Testis (tissue), 3 donors: ENCODE data around the gene IFIT3. TPM values are rescaled to one million over a fixed set of nuclear protein-coding genes. Genes with fewer than 3 reads are reported as not detected.

Source experiments
- DNase-seq: peaks from one replicate; pipeline ENCODE4 v3.0.0-alpha.2; 2019
- H3K27ac ChIP-seq, 2 donors: fragments of 200-600 bp; sonication (generic); one replicate each; pipeline ENCODE4 v1.5.1; 2019
- H3K27me3 ChIP-seq: fragments of 200-600 bp; sonication (generic); one replicate; pipeline ENCODE4 v1.5.1; 2019
- H3K36me3 ChIP-seq: fragments of 200-600 bp; sonication (generic); one replicate; pipeline ENCODE4 v1.5.1; 2017; ENCODE audit warnings: low read depth; ENCODE audit errors: missing control alignments
- H3K4me1 ChIP-seq: fragments of 200-600 bp; sonication (generic); one replicate; pipeline ENCODE4 v1.5.1; 2019
- H3K4me3 ChIP-seq, 2 donors: fragments of 200-600 bp; sonication (generic); one replicate each; pipeline ENCODE4 v1.5.1; 2017 to 2019
- H3K9me3 ChIP-seq: fragments of 200-600 bp; sonication (generic); one replicate; pipeline ENCODE4 v1.5.1; 2017
- POLR2A ChIP-seq: fragments of 450-650 bp; IDR thresholded peaks from one replicate; pipeline ENCODE4 v1.6.1; 2017; ENCODE audit warnings: antibody characterized with exemption, mild to moderate bottlenecking, moderate library complexity
- WGBS, 2 donors: methylation state at CpG; one replicate each; pipeline ENCODE4 v1.1.5; 2018; 5-methylcytosine and 5-hydroxymethylcytosine counted together
- intact Hi-C: fragments of 100-400 bp; cut with DNase I; formaldehyde crosslinking; loops from one replicate; pipeline ENCODE4 v1.15.1; 2023; ENCODE audit warnings: low total_unique reads
- polyA plus RNA-seq: library from polyadenylated mRNA; stranded (reverse); fragments of 350-450 nt; fragmentation: Illumina TruSeq; extraction: RNeasy Lipid Tissue Mini Kit (QIAGEN cat#74804); gene quantifications from one replicate; pipeline ENCODE4 v1.2.3, GENCODE V29; 2014; ENCODE audit warnings: low read depth, low replicate concordance; ENCODE audit not compliant: insufficient read depth
- total RNA-seq, 2 donors: library from RNA; depleted of rRNA; stranded (reverse); fragments of >200 nt; gene quantifications; one replicate each; pipeline ENCODE4 v1.2.3, GENCODE V29; 2016
- TF ChIP-seq, protein P1 (sequence below), 3 experiments: fragments of 450-650 bp in 2 of 3; fragments of 200-600 bp in 1 of 3; sonication (generic) in 1 of 3; IDR thresholded peaks; one replicate each; pipeline ENCODE4 v1.5.1; 2016 to 2019; ENCODE audit warnings: antibody characterized with exemption in 3 of 3, mild to moderate bottlenecking in 2 of 3, moderate library complexity in 1 of 3

IFIT3 gene
- total and polyA plus RNA-seq, 3 donors from 2014 or later = 5.4 to 10.6 (median 6.9) TPM

DNA sequence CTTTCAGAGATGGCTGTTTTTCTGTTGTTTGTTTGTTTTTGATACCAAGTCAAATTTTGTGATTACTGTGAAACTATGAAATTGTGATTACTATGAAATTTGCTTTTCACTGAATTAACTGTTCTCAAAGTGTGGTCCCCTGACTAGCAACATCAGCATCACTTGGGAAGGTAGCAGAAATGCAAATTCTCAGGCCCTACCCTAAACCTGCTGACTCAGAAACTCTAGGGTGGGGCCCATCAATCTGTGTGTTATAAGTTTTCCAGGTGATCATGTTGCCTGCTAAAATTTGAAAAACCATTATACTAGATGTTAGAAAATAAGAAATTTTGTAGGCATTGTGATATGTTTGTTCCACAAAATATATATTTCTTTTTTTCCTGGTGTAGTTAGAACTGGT is 51.3 kb downstream of the IFIT3 start:
- H3K36me3 ChIP-seq = no peaks in the 10 kb centered on the region
- no peaks in the 10 kb centered on the region for H3K9me3 ChIP-seq
- intact Hi-C loops = no loop called here
- no peak overlapping the region for H3K4me3 ChIP-seq
- no peak overlapping the region for H3K27ac ChIP-seq
- peaks cover 8% of the 10 kb centered on the region for H3K4me1 ChIP-seq
- no peaks in the 10 kb centered on the region for H3K27me3 ChIP-seq
- TF ChIP-seq, protein P1, sequence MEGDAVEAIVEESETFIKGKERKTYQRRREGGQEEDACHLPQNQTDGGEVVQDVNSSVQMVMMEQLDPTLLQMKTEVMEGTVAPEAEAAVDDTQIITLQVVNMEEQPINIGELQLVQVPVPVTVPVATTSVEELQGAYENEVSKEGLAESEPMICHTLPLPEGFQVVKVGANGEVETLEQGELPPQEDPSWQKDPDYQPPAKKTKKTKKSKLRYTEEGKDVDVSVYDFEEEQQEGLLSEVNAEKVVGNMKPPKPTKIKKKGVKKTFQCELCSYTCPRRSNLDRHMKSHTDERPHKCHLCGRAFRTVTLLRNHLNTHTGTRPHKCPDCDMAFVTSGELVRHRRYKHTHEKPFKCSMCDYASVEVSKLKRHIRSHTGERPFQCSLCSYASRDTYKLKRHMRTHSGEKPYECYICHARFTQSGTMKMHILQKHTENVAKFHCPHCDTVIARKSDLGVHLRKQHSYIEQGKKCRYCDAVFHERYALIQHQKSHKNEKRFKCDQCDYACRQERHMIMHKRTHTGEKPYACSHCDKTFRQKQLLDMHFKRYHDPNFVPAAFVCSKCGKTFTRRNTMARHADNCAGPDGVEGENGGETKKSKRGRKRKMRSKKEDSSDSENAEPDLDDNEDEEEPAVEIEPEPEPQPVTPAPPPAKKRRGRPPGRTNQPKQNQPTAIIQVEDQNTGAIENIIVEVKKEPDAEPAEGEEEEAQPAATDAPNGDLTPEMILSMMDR (IDR thresholded peaks at IDR 0.05) = no peak
- no peak for TF ChIP-seq POLR2A
- DNase-seq = no peak

DNA sequence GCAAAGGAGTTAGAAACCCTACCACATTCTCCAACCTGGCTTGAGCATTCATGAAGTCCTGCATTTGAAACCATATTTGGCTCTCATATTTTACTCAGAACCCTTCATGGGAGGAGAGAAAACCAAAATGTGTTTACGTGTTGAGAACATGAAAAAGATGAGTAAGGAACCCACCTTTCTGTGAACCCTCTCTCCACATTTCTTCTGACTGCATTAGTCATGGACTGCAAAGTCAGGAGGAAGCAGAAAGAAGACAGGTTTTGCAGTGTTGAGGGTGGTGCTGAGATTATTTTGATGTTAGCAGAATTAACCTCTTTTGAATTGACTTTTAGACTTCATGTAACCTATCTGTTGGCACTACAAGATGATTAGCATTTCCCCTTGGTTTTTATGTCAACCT is 55.0 kb downstream of the IFIT3 start:
- TF ChIP-seq POLR2A = no peak
- TF ChIP-seq, protein P1 (IDR thresholded peaks at IDR 0.05) = no peak
- no peaks in the 10 kb centered on the region for H3K9me3 ChIP-seq

DNA sequence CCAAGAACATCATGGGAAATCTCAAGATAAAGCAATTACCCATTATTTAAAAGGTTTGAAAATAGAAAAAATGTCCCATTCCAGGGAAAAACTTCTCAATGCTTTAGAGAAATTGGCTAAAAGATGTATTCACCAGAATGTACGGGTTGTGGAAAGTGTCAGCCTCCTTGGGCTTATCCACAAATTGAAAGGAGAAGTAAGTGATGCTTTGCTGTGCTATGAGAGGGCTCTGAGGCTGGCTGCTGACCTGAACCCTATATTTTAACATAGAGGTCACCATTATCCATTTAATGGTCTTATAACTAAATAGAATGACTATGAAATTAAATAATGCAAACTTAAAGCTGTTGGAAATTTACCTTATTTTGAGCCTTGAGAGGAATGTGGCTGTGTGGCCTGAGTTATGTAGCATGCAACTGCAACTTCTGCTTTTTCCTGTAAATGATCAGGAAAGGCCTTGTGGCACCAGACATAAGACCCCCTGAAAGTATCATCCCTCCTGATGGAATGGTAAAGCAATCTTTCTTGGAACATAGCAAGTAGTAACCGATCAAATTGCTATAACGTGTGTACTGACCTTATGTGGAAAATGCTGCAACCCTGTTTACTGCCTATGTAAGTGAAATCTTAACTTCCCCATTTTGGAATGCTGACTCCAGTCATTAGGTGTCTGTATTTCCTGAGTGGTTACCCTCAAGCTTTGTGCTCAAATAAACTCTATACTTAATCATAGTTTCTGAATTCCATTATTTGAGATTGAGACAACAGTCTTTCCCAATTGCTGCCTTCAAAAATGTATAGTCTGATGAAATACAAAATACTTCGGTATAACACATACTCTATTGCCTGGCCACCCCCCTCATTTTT is 56.9 kb downstream of the IFIT3 start:
- Histone ChIP-seq H3K4me3 (no peak overlapping the region), H3K36me3 (no peaks in the 10 kb centered on the region), H3K9me3 (no peaks in the 10 kb centered on the region), H3K27me3 (no peaks in the 10 kb centered on the region), H3K4me1 (no peaks in the 10 kb centered on the region), H3K27ac (no peak overlapping the region)
- TF ChIP-seq, protein P1 (IDR thresholded peaks at IDR 0.05) = no peak
- no peak for TF ChIP-seq POLR2A
- intact Hi-C loops = no loop called here
- WGBS, 2 donors = 79 to 81% methylated on average over 4 of the region's 4 CpGs
- no peak for DNase-seq

More for the DNA sequence above, 55.0 kb downstream of the IFIT3 start:
- Histone ChIP-seq H3K36me3 (no peaks in the 10 kb centered on the region), H3K27ac (no peak overlapping the region), H3K27me3 (no peaks in the 10 kb centered on the region), H3K4me1 (no peaks in the 10 kb centered on the region), H3K4me3 (no peak overlapping the region)
- no peak for DNase-seq
- WGBS, 2 donors = 95 to 96% methylated on average over 1 of the region's 1 CpG
- intact Hi-C loops = no loop called here

DNA sequence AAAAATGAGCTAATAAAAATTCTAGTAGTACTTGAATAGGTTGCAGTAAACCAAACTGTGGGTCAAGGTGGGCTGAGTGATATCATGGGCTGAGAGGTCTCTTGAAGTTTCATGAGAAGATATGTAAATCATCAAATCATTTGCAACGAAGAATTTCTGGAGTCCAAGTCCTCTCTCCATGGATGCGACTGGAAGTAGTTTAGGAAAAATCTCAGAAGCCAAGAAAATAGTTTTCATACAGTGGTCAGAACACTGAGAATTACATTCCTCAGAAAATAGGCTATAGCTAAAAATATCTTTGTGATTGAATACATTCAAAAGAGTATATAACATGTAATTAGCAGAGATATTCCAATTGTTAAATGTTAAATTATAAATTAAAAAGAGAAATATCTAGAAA is 61.0 kb downstream of the IFIT3 start:
- intact Hi-C loops = no loop called here
- Histone ChIP-seq H3K27me3 (no peaks in the 10 kb centered on the region), H3K9me3 (no peaks in the 10 kb centered on the region), H3K4me1 (peaks cover 20% of the 10 kb centered on the region), H3K36me3 (no peaks in the 10 kb centered on the region), H3K27ac (no peak overlapping the region), H3K4me3 (no peak overlapping the region)
- no peak for TF ChIP-seq POLR2A
- TF ChIP-seq, protein P1 (IDR thresholded peaks at IDR 0.05) = no peak
- no peak for DNase-seq
- WGBS, 2 donors = 53 to 60% methylated on average over 2 of the region's 2 CpGs

DNA sequence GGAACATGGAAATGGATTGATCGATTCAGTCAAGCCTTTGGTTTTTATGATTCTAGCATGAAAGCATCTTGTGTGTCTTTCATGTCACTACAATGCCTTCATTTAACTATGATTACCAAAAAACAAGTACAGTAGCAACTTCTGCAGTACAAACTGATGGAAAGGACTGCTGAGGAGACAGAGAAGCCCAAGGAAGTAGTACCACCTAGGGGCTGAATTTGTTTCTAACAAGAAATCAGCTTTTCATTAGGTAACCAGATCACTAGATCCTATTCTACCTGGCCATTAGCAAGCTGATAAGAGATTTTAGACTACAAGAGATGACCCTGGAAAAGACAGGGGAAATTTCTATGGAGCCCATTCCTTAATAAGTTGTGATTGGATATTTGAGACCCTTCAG is 61.5 kb downstream of the IFIT3 start:
- Histone ChIP-seq H3K27ac (no peak overlapping the region), H3K36me3 (no peaks in the 10 kb centered on the region), H3K4me3 (no peak overlapping the region), H3K9me3 (no peaks in the 10 kb centered on the region), H3K4me1 (peaks cover 25% of the 10 kb centered on the region), H3K27me3 (no peaks in the 10 kb centered on the region)
- intact Hi-C loops = no loop called here
- TF ChIP-seq, protein P1 (IDR thresholded peaks at IDR 0.05) = peak in 1 of 3 experiments; percentile 35
- TF ChIP-seq POLR2A = no peak
- DNase-seq = no peak
- WGBS, 2 donors = 73 to 85% methylated on average over 1 of the region's 1 CpG
